WERI-Rb-1 (cell line): Measurements from ENCODE around the gene NFIA.

ENCODE experiments used
- DNase-seq: peaks from one replicate; pipeline ENCODE4 v3.0.0-alpha.2; 2020
- H3K27ac ChIP-seq: fragments of 250-450 bp; sonication (Bioruptor Pico); 2 replicates; pipeline ENCODE4 v1.5.1; 2020; ENCODE audit warnings: mild to moderate bottlenecking, moderate library complexity
- H3K27me3 ChIP-seq: fragments of 250-450 bp; sonication (Bioruptor Pico); 2 replicates; pipeline ENCODE4 v1.5.1; 2021; ENCODE audit warnings: mild to moderate bottlenecking, low read depth, moderate library complexity; ENCODE audit not compliant: insufficient read depth, severe bottlenecking
- H3K36me3 ChIP-seq: fragments of 250-450 bp; sonication (Bioruptor Pico); 2 replicates; pipeline ENCODE4 v1.5.1; 2020; ENCODE audit warnings: mild to moderate bottlenecking, moderate library complexity
- H3K4me3 ChIP-seq: 2 replicates; pipeline ENCODE4 v1.5.1; 2011; ENCODE audit warnings: low read depth, mild to moderate bottlenecking, control low read depth, low read length
- H3K9me3 ChIP-seq: fragments of 250-450 bp; sonication (Bioruptor Pico); 2 replicates; pipeline ENCODE4 v1.5.1; 2021; ENCODE audit warnings: mild to moderate bottlenecking, moderate library complexity; ENCODE audit not compliant: severe bottlenecking
- CTCF ChIP-seq: IDR thresholded peaks from 2 replicates; pipeline ENCODE4 v1.5.1; 2011; ENCODE audit warnings: low read depth, mild to moderate bottlenecking, control low read depth, inconsistent platforms, low read length

The NFIA gene

GRCh38 chr1:61089741-61090140, 7.4 kb downstream of the NFIA start:
- Histone ChIP-seq H3K27ac (no peak overlapping the region), H3K27me3 (no peaks in the 10 kb centered on the region), H3K9me3 (no peaks in the 10 kb centered on the region), H3K4me3 (no peak overlapping the region), H3K36me3 (no peaks in the 10 kb centered on the region)
- TF ChIP-seq CTCF: no peak
- no peak for DNase-seq

- no peak overlapping the region for H3K27ac ChIP-seq
- no peaks in the 10 kb centered on the region for H3K27me3 ChIP-seq
- no peaks in the 10 kb centered on the region for H3K36me3 ChIP-seq
- H3K9me3 ChIP-seq: no peaks in the 10 kb centered on the region
- no peak overlapping the region for H3K4me3 ChIP-seq
- DNase-seq: no peak
- no peak for TF ChIP-seq CTCF
Observed at GRCh38 chr1:61090546-61091202, 8.3 kb downstream of the NFIA start.

GRCh38 chr1:61091455-61091854, 9.1 kb downstream of the NFIA start:
- TF ChIP-seq CTCF: no peak
- Histone ChIP-seq H3K27me3 (no peaks in the 10 kb centered on the region), H3K4me3 (no peak overlapping the region), H3K9me3 (no peaks in the 10 kb centered on the region), H3K36me3 (no peaks in the 10 kb centered on the region), H3K27ac (no peak overlapping the region)
- no peak for DNase-seq

GRCh38 chr1:61092642-61093041, 10.3 kb downstream of the NFIA start:
- no peak overlapping the region for H3K4me3 ChIP-seq
- no peaks in the 10 kb centered on the region for H3K36me3 ChIP-seq
- no peaks in the 10 kb centered on the region for H3K27me3 ChIP-seq
- DNase-seq: no peak
- no peak overlapping the region for H3K27ac ChIP-seq
- no peak for TF ChIP-seq CTCF
- no peaks in the 10 kb centered on the region for H3K9me3 ChIP-seq

GRCh38 chr1:61093525-61094137, 11.3 kb downstream of the NFIA start:
- no peak for TF ChIP-seq CTCF
- H3K27ac ChIP-seq: no peak overlapping the region
- DNase-seq: no peak
- no peak overlapping the region for H3K4me3 ChIP-seq
- no peaks in the 10 kb centered on the region for H3K36me3 ChIP-seq
- no peaks in the 10 kb centered on the region for H3K27me3 ChIP-seq
- no peaks in the 10 kb centered on the region for H3K9me3 ChIP-seq
